ENCODE measurements around the gene TMEM132A. TPM values are rescaled to one million over a fixed set of nuclear protein-coding genes. Genes with fewer than 3 reads are reported as not detected.

TMEM132A gene
- total and polyA plus RNA-seq, 9 of the 15 experiments (the other 6 are each of a cell fraction or from before 2014, with no cell fraction given) = 0.04 to 1.1 (median 0.18) TPM; not detected in 4

DNA sequence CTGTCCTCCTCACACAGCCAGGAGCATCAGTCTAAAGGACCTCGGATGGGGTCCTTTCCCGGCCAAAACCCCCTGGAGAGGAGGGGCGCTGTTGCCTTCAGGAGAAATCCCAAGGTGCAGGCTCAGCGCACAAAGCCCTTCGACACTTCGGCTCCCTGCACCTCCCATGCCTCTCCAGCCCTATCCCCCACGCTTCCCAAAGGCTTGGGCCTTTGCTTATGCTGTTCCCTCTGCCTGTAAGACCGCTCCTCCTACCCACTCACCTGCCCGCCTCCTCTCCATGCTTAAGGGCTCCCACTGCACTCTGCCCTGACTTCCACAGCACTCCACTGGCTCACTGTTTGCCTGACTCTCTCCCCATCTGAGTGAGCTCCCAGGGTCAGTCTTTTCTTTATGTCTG is 14.2 kb downstream of the TMEM132A start (continued):
- TF ChIP-seq, protein P1, sequence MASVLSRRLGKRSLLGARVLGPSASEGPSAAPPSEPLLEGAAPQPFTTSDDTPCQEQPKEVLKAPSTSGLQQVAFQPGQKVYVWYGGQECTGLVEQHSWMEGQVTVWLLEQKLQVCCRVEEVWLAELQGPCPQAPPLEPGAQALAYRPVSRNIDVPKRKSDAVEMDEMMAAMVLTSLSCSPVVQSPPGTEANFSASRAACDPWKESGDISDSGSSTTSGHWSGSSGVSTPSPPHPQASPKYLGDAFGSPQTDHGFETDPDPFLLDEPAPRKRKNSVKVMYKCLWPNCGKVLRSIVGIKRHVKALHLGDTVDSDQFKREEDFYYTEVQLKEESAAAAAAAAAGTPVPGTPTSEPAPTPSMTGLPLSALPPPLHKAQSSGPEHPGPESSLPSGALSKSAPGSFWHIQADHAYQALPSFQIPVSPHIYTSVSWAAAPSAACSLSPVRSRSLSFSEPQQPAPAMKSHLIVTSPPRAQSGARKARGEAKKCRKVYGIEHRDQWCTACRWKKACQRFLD (CRISPR knock-in tag; IDR thresholded peaks at IDR 0.05) = no peak

DNA sequence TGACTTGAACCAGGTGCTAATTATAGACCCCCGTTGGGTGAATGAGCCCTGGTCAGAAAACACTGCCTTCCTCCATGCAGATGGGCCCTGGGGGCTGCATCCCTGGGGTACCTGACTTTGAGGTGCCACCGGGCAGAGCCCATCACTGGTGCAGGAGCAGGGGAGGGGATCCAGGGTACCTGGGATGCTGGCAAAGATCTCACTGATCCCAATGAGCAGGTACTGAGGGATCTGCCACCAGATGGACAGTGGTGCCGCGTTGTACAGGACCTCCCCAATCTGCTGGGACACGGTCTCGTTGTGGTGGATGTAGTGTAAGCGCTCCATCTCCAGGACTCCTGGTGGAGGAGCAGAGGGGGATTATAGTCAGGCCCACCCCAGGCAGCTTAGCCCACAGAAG is 15.0 kb downstream of the TMEM132A start:
- POLR2A ChIA-PET = interaction anchor here (1.4 to 1.6 kb wide), 2 partner anchors 11 to 15 kb away, joined by 4 to 6 read pairs; no protein-coding TSS in a partner anchor
- FAIRE-seq = no peak
- BruUV-seq (replicated peaks) = no TSS peak

More for the DNA sequence above, 15.0 kb downstream of the TMEM132A start:
- Histone ChIP-seq H3K27me3 (ENCODE audit: control insufficient read depth in 2 of 2, insufficient read depth in 2 of 2, low read length in 2 of 2) (peaks cover 59 to 87% of the 10 kb centered on the region in 2 experiments), H4K20me1 (replicated peaks; ENCODE audit: control insufficient read depth, insufficient read depth, low read length) (peaks cover 16% of the 10 kb centered on the region), H3K9ac (ENCODE audit: insufficient read depth in 1 of 2, low read depth in 2 of 2, low read length in 2 of 2) (no peak overlapping the region), H3K4me2 (ENCODE audit: insufficient read depth, low read length) (no peak overlapping the region), H3K79me2 (ENCODE audit: control insufficient read depth, insufficient read depth, low read length) (no peaks in the 10 kb centered on the region), H3K27ac (ENCODE audit: extremely low read depth, low read depth, low read length) (no peak overlapping the region), H2AFZ (ENCODE audit: low read depth, low read length) (no peak overlapping the region), H3K9me1 (ENCODE audit: control insufficient read depth, insufficient read depth, low read length) (no peaks in the 10 kb centered on the region), H3K4me3 (no peak overlapping the region), H3K36me3 (ENCODE audit: control insufficient read depth, insufficient read depth, low read length) (no peaks in the 10 kb centered on the region), H3K9me3 (replicated peaks; ENCODE audit: control insufficient read depth, insufficient read depth, low read depth, low read length) (no peaks in the 10 kb centered on the region), H3K4me1 (replicated peaks in 1 of 2; ENCODE audit: control insufficient read depth in 2 of 2, insufficient read depth in 2 of 2, low read length in 2 of 2) (peaks cover 0 to 11% of the 10 kb centered on the region in 2 experiments; a peak in 1 of 5 replicates)
- DNase-seq (ENCODE audit: extremely low read depth in 1 of 4, low spot score in 3 of 4) (no peak), ATAC-seq (no peak)
- no peak for TF ChIP-seq ZNF780A (CRISPR knock-in tag; IDR thresholded peaks at IDR 0.05)
- no peak for TF ChIP-seq ZNF146 (CRISPR knock-in tag; IDR thresholded peaks at IDR 0.05; ENCODE audit: unreplicated experiment)
- no peak for TF ChIP-seq ZNF57 (CRISPR knock-in tag; IDR thresholded peaks at IDR 0.05)
- TF ChIP-seq FOXM1 (IDR thresholded peaks at IDR 0.05; ENCODE audit: low read depth) = no peak
- no peak for TF ChIP-seq FOXM1 (CRISPR knock-in tag; IDR thresholded peaks at IDR 0.05; ENCODE audit: low read depth)
- TF ChIP-seq THRAP3 (IDR thresholded peaks at IDR 0.05; ENCODE audit: borderline replicate concordance) = no peak
- TF ChIP-seq GTF2F1 (IDR thresholded peaks at IDR 0.05; ENCODE audit: low read depth, low read length) = no peak
- no peak for TF ChIP-seq ZNF778 (CRISPR knock-in tag; IDR thresholded peaks at IDR 0.05)
- TF ChIP-seq, protein P2, sequence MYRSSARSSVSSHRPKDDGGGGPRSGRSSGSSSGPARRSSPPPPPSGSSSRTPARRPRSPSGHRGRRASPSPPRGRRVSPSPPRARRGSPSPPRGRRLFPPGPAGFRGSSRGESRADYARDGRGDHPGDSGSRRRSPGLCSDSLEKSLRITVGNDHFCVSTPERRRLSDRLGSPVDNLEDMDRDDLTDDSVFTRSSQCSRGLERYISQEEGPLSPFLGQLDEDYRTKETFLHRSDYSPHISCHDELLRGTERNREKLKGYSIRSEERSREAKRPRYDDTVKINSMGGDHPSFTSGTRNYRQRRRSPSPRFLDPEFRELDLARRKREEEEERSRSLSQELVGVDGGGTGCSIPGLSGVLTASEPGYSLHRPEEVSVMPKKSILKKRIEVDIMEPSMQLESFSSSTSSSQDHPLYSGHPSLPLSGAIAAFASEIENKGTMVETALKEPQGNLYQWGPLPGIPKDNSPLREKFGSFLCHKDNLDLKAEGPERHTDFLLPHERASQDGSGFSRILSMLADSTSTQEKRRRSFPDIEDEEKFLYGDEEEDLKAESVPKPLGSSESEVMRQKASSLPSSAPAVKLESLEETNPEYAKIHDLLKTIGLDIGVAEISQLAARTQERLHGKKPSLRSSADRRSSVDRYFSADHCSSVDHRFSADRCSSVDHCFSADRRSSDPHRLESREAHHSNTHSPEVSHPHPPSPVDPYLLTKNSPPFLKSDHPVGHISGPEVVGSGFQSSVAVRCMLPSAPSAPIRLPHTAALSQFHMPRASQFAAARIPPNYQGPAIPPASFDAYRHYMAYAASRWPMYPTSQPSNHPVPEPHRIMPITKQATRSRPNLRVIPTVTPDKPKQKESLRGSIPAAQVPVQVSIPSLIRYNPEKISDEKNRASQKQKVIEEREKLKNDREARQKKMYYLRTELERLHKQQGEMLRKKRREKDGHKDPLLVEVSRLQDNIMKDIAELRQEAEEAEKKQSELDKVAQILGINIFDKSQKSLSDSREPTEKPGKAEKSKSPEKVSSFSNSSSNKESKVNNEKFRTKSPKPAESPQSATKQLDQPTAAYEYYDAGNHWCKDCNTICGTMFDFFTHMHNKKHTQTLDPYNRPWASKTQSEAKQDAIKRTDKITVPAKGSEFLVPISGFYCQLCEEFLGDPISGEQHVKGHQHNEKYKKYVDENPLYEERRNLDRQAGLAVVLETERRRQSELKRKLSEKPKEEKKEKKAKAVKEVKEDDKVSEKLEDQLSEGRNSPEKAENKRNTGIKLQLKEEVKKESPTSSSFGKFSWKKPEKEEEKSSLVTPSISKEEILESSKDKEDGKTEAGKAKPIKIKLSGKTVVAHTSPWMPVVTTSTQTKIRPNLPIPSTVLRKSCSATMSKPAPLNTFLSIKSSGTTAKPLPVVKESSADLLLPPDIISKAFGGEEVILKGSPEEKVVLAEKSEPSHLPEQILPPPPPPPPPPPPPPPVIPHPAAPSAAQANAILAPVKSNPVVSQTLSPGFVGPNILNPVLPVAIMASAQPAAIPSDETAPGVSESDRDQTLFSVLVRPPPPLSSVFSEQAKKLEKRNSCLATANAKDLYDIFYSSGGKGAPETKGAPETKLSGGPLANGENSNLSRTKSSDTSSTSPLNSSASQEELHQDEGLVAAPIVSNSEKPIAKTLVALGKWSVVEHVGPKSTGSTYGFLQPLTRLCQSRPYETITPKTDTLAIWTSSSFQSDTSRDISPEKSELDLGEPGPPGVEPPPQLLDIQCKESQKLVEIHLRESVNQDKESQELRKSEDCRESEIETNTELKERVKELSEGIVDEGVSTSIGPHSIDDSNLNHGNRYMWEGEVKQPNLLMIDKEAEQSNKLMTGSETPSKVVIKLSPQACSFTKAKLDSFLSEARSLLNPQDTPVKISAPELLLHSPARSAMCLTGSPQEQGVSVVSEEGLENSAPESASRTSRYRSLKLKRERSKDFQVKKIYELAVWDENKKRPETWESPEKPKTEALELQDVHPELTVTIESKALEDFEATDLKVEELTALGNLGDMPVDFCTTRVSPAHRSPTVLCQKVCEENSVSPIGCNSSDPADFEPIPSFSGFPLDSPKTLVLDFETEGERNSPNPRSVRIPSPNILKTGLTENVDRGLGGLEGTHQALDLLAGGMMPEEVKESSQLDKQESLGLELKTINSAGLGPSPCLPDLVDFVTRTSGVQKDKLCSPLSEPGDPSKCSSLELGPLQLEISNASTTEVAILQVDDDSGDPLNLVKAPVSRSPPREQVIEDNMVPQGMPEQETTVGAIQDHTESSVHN (IDR thresholded peaks at IDR 0.05; ENCODE audit: borderline replicate concordance in 1 of 2, low read depth in 1 of 2) = no peak
- intact Hi-C loops (cut with micrococcal nuclease) = no loop called here
- 1% methylated on average over 7 of the region's 7 CpGs for WGBS (ENCODE audit: insufficient coverage, low coverage, missing lambda C conversion rate)
- in situ Hi-C loops (cut with MboI) = no loop called here
- CTCF ChIA-PET (ENCODE audit: low intra/inter-chr PET ratio) = interaction anchor here (0.6 kb wide), 1 partner anchor 11 kb away, joined by 3 read pairs; no protein-coding TSS in a partner anchor
